GM18873 (cell line): ENCODE data around the gene ATP5F1E.
"Not testable (repeated sequence)": the region's sequence is repeated elsewhere in the genome, so short reads cannot be mapped to it uniquely, and the experiment has no call there.

Experiments
- ATAC-seq: cut with Tn5 transposase; IDR thresholded peaks from one replicate; pipeline ENCODE4 v1.9.1; 2021; ENCODE audit warnings: mild to moderate bottlenecking, moderate library complexity, moderate number of reproducible peaks; ENCODE audit not compliant: unreplicated experiment, low FRiP score

Gene ATP5F1E

DNA sequence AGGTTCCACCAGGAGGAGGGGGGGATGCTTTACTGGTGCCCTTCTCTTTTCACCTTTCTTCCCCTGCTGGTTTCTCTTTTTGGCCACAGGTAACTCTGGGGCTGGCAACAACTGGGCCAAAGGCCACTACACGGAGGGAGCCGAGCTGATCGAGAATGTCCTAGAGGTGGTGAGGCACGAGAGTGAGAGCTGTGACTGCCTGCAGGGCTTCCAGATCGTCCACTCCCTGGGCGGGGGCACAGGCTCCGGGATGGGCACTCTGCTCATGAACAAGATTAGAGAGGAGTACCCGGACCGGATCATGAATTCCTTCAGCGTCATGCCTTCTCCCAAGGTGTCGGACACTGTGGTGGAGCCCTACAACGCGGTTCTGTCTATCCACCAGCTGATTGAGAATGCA is 8.5 kb downstream of the ATP5F1E start:
- no peak for ATAC-seq

DNA sequence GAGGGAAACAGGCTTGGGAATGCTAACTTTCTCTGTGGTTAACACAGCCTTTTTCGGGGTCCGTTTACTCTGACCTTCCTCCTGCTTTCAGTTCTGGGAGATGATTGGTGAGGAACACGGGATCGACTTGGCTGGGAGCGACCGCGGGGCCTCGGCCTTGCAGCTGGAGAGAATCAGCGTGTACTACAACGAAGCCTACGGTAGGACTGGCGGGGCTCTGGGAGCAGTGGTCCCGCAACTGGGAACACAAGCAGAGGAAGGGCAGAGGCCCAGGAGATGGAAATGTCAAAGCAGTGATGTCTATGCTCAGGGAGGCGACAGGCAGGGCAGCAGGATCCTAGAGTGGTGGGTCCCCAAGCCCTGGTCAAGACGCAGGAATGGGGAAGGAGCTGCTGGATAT is 9.4 kb downstream of the ATP5F1E start:
- no peak for ATAC-seq

DNA sequence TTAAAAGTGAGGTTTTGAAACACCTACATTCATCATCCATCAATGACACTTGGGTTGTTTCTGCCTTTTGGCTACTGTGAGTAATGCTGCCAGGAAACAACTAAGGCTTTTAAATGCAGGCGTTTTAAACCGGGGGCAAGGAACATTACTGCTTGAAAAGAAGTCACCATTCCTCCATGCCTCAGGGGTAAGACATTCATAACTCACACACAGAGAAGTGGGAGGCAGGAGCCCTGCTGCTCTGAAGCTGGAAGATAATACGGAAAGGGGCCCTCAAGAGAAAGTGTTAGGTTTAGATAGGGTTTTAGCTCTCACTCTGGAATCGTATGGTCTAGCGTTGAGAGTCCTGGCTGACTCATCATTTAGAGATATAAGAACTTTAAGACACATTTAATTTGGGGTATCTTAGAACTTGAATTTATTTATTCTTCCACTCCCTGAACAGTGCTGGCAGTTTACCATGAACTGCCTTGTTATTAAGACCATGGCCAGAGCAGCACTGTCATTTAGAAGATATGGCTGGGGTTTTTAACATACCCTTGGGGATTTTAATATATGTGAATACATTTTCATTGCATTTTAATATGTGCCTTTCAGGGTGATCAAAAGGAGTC is 11.1 kb downstream of the ATP5F1E start:
- no peak for ATAC-seq

DNA sequence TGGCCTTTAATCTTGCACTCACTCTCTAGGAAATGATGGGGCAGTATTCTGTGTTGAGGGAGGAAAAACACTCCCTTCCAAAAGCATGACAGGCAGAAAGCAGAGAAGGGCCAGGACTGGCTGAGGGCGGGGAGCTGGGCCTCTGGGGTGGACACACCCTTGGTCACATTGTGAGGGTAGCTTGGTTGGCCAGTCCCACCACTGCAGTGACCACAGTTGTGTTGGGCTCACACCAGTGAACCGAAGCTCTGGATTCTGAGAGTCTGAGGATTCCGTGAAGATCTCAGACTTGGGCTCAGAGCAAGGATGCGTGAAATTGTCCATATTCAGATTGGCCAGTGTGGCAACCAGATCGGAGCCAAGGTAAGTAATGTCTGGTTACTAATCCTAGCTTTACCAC is 12.9 kb downstream of the ATP5F1E start, which contains the start of gene TUBB1:
Gene TUBB1 (plus strand): TSS at position 213 of the 400 bp plus-strand sequence. CDS start 94 bp downstream, at position 307.
- no peak for ATAC-seq

DNA sequence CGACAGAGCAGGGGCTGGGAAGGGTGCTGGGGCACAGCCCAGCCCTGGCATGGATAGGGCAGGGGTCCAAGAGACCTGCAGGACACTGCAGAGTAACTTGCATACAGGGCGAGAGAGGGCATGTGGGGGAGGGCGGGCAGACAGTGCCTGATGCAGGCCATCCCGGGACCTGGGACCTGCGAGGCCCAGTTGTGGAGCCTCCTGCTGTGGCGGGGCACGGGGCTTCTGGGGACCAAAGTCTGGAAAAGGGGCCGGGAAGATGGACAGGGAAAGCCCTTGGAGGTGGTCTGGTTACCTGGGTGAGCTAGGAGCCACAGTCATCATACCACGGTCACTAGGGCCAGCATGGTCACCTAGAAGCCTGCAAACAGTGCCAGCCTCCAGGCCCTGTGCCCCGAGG is 13.3 kb downstream of the ATP5F1E start:
- ATAC-seq = no peak

DNA sequence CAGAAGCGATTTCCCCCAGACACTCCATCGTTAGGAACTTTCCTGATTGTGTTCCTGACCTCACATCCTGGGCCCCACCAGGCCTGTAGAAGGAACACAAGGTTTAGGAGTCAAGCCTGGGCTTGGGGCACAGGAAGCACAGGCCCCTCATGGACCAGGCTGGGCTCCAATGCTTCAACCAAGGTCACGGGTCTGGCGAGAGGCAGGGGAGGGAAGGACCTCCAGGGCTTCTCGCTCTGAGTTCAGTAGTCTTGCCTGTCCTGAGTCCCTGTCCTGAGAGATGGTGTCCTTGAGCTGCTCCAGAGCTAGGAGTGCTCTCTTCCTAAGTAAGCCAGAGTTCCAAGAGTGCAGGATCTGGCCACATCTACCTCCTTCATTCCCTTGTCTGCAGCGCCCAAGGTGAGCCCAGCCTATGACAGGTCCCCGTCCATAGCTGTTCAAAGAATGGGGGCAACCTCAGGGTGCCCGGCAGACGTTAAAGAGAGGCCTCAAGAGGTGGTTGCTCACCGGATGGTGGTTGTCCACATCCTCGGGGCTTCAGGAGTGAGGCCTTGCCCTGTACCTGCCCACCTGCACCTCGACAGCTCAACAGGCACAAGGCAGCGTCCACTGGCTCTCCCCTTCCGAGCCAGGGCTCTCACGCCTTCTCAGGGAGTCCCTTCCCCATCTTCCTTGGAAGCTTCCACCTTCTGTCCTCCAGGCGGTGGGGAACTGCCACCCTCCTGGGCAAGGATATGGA is 14.5 kb downstream of the ATP5F1E start:
- ATAC-seq = no peak

DNA sequence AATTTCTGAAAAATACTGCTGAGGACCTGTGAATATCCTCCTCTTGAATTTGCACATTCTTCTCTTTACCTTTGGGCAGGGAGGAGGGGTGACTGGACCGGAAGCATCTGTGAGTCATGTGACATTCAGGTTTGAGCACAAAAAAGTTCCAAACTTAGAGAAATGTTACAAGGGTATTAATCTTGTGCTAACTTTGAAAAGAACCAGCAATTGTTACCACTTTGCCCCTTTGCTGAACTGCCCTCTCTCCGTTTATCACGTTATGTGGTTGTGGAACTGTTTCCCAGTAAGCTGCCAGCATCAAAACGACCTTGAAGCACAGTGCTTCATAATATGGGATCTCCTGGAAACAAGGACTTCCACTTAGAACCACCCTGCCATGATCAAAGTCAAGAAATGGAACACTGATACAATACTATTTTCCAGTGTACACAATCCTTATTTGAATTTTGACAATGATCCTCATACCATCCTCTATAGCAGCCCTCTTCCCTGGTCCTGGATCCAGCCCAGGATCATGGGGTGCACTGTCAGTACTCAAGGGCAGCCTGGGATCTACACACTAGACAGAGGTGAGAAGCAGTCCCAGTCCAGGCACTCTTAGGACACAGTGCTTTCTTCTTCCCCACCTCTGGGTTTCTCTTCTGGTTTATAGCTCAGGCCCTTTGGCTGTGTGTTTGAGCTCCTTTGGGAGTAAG is 15.2 kb downstream of the ATP5F1E start:
- no peak for ATAC-seq

DNA sequence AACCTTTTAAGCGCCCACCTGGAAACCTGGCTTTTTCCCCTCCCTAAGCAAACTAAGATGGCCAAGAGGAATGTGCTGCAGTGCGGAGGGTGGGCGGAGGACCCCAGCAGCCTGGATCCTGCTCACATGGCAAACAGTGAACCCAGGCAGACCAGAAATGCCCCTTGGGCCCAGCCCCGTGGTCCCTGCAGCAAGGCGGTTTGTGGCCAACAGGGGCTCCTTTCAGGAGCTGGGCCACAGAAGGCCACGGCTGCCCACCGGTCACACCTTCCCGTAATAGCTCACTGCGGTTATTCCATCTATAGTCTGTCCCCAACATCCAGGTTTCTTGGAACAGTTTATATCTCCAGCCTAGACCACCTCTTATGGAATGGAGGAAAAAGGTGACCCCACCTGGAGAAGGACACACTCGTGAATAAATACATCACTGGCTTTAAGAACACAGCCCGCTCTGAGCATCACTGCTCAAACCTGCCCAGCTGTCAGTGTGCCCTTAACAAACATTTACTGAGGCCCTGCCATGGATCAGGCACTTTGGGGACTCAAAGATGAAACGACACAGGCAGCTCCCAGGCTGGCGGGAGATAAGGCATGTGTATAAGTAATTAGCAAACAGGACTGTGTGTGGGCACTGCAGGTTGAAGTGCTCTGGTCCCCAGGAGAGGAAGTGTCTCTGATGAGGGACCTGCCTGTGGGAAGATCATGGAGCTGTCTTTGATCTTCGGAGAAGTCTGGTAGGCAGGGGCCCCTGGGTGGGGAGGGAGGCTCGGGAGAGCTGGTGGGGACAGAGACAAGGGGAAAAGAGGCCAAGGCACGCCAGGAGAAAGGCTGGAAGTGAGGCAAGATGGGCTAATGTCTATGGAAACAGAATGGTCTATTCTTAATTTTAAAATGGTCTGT is 16.1 kb downstream of the ATP5F1E start:
- ATAC-seq = no peak

DNA sequence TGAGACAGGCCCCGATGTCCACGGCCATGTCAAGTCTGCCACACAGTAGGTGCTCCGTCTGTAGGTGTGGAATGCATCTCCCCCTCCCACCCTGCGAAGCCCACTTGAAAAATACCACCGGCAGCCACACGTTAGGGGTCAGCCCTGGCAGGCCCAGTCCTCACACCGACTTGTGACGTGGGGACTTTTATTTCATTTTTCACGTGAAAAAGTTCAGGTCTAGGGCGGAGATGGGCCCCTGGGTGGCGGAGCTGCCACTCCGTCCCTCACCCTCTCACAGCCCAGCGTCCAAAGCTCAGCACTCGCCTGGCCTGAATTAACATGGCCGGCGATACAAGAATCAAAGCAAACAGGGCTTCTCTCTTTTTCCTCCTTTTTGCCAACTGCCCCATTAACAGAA is 16.7 kb downstream of the ATP5F1E start:
- no peak for ATAC-seq

DNA sequence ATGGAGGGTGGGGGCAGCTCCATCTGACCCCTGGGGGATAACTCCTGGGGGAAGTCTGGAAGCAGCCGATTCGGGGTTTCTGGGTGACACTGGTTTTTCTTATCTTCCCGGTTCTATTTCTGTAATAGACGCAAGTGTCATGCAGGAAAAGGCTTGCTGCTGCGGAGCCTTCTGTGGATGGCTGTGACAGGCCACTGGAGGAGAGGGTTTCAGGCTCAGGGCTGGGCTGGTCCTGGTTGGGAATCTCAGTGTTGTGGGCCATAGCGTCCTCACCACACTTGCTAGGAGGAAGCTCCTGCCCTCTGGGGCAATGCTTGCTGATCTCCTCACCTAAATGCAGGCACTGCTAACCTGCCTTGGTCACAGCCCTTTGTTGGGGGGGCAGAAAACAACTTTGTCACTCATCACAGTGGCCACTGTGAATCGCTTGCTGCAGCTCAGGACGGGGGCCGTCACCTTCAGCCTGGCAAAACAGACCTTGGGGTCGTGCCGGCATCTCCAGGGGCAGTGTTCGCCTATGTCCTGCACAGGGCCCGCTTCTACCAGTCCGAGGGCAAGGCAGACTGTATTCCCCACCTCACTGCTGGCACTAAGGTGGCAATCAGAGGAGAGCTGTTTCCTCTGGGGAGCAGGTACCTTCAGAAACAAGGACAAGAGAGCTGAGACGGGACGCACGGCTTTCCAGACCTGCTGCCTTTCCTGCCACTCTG is 17.3 kb downstream of the ATP5F1E start:
- no peak for ATAC-seq

DNA sequence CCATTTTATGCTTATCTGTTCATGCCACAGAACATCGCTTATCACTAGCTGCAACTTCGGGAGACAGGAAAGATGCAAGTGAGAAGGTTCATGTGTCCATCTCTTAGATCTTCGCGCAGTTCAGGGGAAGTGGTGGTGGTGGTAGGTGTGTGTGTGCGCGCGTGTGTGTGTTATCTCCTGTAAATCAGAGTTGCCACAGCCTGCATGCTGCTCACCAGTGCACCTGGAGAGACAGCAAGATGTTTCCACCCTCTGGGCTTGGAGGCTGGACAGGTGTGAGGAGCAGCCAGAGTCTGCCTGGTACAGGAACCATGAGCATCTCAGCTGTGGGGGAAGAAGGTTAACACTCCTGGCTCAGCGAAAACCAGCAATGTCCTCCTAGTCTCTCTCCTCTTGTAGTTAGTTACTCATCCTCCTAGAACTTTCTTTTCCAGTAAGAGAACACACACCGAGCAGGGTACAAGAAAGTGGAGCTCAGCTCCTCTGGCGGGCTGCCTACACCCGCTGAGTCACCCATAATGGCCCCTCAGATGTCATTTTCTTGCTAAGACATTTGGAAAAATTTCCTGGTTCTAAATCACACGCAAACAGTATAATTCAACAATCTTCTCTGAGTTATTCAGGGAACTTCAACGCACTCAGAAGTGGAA is 18.1 kb downstream of the ATP5F1E start:
- no peak for ATAC-seq

DNA sequence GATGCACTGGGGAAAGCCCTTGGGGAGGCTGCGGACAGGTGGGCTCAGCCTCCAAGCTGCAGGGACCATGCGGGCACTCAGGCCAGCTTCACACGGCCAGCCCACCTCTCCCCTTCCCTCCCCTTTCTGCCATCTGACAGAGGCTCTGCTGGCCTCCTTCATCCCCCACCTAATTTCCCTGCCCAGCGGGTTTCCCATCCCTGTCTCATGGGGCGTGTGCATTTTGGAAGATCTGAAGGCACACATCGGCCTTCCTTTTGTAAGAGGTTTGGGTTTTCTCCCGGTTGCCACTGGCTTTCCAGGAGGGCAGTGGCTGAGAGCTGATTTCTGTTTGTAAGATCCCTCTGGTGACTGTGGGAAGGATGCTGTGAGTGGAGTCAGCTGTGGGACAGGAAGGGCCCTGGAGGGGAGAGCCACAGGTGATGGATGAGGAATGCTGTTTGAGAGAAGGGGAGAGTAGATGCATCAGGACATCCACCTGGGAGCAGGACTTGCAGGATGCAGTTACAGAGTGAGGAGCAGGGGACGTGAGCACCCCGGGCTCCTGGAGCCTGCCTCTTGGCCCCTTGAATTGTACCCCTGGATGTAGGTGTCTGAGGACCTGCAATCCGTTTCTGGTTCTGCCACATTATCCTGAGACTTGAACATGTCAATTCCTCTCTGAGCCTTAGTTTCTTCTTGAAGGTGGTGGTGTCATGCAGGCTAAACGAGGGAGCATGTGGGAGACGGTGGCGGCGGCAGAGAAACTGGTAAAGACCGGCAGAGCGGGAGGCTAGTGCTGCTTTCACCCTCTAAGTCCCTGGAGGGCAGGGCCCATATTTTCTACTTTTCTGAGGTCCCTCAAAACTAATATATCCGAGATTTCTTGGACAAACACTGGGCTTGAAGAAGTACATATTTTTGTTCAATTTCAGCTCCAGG is 18.8 kb downstream of the ATP5F1E start:
- ATAC-seq = no peak

DNA sequence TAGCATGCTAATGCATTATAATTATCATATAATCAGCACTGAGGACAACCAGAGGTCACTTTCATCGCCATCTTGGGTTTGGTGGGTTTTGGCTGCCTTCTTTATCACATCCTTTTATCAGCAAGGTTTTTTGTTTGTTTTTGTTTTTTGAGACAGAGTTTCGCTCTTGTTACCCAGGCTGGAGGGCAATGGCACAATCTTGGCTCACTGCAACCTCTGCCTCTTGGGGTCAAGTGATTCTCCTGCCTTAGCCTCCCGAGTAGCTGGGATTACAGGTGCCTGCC is 20.3 kb downstream of the ATP5F1E start:
- ATAC-seq = not testable (repeated sequence)

DNA sequence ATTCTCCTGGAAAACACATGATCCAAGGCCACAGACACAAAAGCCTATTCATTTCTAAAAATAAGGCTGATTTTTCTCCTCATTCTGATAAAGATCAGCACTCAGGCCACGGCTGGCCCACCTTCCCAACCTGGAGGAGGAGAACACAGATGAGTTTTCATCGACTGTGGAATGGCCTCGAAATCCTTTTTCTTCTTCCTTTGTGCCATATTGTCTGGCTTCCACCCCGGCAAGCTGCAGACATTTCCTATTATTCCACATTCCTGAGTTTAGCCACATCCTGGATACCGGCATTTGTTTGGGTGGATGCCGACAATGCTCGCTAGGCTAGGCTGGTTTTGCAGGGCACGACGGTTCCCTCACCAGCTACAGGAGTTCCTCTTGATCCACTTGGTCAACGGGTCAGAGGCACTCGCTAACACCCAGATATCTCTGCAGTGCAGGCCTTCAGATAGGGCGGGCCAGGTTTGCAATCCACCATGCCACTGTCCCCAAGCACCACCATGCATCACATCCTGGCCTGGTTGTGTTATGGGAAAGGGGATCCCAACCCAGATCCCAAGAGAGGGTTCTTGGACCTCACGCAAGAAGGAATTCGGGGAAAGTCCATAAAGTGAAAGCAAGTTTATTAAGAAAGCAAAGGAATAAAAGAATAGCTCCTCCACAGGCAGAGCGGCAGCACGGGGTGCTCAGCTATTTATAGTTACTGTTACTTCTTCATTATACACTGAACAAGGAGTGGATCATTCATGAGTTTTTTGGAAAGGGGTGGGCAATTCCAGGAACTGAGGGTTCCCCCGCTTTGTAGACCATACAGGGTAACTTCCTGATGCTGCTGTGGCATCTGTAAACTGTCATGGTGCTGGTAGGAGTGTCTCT is 20.9 kb downstream of the ATP5F1E start:
- no peak for ATAC-seq

DNA sequence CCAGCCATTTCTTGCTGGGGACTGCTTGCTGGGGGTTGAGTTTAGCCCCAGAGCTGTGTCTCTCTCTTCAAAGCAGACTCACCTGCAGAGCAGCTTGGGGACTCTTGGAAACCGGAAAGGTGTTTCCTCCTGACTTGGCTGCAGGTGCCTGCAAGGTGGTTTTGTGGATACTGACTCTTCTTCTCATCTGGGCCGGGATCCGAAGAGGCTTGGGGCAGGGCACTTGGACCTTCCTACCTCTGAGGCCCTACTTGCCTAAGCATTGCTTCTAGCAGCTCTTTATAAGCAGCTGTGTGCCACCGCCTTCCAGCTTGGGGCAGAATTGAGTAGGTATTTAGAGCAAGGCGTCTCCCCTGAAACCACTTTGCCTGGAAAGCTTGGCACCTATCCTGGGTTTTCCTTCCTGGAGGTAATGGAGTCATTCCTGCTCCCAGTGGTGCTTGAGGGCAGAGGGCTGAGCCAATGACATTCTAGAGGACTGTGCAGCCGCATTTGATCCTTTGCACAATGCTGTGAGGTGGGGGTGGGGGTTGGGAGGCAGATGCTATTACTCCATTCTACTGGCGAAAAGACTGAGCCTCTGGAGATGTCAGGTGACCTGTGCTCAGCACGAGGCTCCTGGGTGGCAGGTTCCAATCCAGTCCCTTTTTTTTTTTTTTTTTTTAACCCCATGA is 21.7 kb downstream of the ATP5F1E start:
- no peak for ATAC-seq

DNA sequence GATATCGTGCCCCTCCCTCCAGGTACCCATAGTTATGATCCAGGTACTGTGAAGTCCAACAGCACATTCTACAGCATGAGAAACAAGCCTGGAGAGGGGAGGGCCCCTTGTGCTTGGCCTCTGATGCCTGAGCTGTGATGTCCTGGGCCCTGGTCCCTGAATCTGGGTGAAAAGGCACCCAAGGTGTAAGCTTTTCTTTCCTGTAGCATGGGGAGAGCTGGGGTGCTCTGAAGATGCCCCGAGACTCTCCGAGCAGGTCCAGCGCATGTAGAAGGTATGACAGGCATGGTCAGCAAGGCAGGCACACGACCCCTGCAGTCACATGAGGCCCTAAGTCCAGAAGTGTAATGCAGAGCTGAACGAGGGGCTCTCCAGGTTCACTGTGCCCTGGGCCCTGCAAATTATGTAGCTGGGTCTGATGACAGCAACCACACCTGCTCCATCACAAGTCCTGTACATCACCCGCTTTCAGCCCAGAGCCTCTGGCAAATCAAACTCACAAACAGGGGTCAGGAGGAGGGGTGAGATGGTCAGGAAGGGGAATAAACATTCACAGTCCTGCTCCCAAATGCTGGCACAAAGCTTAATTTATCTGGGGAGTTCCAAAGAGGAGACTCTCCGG is 23.3 kb downstream of the ATP5F1E start:
- no peak for ATAC-seq
